ENCODE measurements around the gene TEF. TPM values are rescaled to one million over a fixed set of nuclear protein-coding genes. Genes with fewer than 3 reads are reported as not detected.

Gene TEF
- total RNA-seq, 3 donors from 2014 or later (not counting 1 experiment from before 2014, with no cell fraction given) = 2.7 to 5.5 (median 3.0) TPM

DNA sequence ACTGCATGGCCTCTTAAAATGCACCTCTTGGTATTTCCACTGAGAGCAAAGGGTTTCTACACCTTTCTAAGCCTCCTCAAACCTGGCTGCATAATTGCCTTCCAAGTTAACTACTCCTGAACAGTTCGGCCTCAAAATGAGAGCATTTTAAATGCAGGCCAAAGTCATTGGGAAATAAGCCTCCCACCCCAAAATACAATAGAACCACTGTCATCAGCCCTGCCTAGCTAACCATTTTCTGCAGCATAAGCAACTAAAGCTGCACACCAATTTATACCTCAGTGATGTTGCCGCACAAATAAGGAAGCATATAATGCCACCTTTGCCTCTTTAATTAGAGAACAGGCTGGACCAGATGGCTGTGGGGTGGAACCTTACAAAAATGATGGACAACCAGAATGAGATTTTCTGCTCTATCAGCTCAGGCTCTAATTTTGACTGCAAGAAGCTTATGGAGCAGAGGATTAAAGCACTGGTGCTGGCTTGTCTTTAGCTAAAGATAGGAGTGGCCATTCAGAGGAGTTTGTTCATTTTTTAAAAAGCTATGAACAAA is 60.6 kb downstream of the TEF start:
- Histone ChIP-seq H3K4me3 (ENCODE audit: low read length) (no peak overlapping the region), H3K9me3 (ENCODE audit: control insufficient read depth, insufficient read depth, low read length) (no peaks in the 10 kb centered on the region), H3K36me3 (ENCODE audit: control insufficient read depth, insufficient read depth, low read length) (peaks cover 8% of the 10 kb centered on the region), H3K27ac (ENCODE audit: low read length) (no peak overlapping the region), H3K4me1 (ENCODE audit: control insufficient read depth, insufficient read depth, low read length) (peaks cover 29% of the 10 kb centered on the region), H3K27me3 (ENCODE audit: control insufficient read depth, insufficient read depth, low read length) (no peaks in the 10 kb centered on the region)
- no peaks in the 10 kb centered on the region for H3K27me3 Mint-ChIP-seq (ENCODE audit: low read depth in 2 of 2)
- WGBS (ENCODE audit: insufficient coverage) = 95% methylated on average over 2 of the region's 2 CpGs
- TF ChIP-seq, protein P1, sequence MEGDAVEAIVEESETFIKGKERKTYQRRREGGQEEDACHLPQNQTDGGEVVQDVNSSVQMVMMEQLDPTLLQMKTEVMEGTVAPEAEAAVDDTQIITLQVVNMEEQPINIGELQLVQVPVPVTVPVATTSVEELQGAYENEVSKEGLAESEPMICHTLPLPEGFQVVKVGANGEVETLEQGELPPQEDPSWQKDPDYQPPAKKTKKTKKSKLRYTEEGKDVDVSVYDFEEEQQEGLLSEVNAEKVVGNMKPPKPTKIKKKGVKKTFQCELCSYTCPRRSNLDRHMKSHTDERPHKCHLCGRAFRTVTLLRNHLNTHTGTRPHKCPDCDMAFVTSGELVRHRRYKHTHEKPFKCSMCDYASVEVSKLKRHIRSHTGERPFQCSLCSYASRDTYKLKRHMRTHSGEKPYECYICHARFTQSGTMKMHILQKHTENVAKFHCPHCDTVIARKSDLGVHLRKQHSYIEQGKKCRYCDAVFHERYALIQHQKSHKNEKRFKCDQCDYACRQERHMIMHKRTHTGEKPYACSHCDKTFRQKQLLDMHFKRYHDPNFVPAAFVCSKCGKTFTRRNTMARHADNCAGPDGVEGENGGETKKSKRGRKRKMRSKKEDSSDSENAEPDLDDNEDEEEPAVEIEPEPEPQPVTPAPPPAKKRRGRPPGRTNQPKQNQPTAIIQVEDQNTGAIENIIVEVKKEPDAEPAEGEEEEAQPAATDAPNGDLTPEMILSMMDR (IDR thresholded peaks at IDR 0.05) = no peak
- intact Hi-C loops (cut with micrococcal nuclease) = no loop called here
- H3K27ac Mint-ChIP-seq = peak overlapping the region; percentile 36 to 69
- peaks cover 25 to 43% of the 10 kb centered on the region in 2 donors for H3K4me1 Mint-ChIP-seq
- no peak for DNase-seq
- ATAC-seq = no peak
- no peaks in the 10 kb centered on the region for H3K9me3 Mint-ChIP-seq
- no peaks in the 10 kb centered on the region for H3K36me3 Mint-ChIP-seq
- peak overlapping the region; percentile 76 for H3K4me3 Mint-ChIP-seq

DNA sequence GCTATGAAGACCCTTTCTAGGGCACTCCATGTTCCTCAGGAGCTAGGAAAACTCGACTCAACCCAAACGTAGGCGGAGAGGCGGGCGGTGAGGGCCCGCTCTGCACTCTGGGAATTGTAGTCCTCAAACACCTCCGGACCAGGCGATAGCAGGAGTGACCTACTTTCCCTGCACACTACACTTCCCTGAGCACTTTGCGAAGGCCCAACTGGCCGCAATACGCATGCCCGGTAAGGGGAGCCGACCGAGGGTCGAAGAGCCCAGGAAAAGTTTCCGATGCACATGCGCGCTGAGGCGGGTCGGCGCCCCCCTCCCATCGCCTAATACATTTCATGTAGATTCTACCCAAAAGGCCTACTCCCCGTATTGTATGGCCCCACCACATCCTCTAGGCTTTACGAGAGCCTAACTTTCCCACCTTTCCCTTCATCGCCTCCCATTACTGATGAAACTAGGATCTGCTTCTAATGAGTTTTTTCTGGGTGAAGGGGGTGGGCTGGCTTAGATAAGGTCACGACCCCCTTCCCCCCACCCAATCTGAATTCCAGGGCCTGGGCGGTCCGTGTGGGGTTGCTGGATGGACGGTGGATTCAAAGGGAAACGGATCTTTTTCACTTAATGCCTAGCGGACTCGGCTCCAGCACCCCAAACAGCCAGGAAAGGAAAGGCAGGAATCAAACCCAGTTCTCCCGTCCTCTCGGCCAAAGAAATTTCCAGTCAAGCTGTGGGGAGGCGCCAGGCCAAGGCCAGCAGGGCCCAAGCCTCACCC is 62.8 kb downstream of the TEF start:
- Mint-ChIP-seq H3K4me1 (peaks cover 35 to 54% of the 10 kb centered on the region in 2 donors), H3K9me3 (no peaks in the 10 kb centered on the region), H3K36me3 (no peaks in the 10 kb centered on the region), H3K27ac (peak overlapping the region; percentile 93 to 99), H3K27me3 (ENCODE audit: low read depth in 2 of 2) (no peaks in the 10 kb centered on the region), H3K4me3 (peak overlapping the region; percentile 93)
- Histone ChIP-seq H3K9me3 (ENCODE audit: control insufficient read depth, insufficient read depth, low read length) (no peaks in the 10 kb centered on the region), H3K36me3 (ENCODE audit: control insufficient read depth, insufficient read depth, low read length) (peaks cover 2% of the 10 kb centered on the region), H3K27me3 (ENCODE audit: control insufficient read depth, insufficient read depth, low read length) (no peaks in the 10 kb centered on the region), H3K27ac (ENCODE audit: low read length) (peak overlapping the region; percentile 100), H3K4me3 (ENCODE audit: low read length) (peak overlapping the region; percentile 91), H3K4me1 (ENCODE audit: control insufficient read depth, insufficient read depth, low read length) (peaks cover 31% of the 10 kb centered on the region)
- peak; percentile 60 to 91 for DNase-seq
- TF ChIP-seq, protein P1 (IDR thresholded peaks at IDR 0.05) = no peak
- ATAC-seq = peak; percentile 34 to 56 (median 55)
- under 1% methylated on average over 33 of the region's 35 CpGs for WGBS (ENCODE audit: insufficient coverage)
- intact Hi-C loops (cut with micrococcal nuclease) = loop anchor here (1.0 kb wide), 1 partner anchor 158 kb away; the partner anchor contains the start of gene RANGAP1

DNA sequence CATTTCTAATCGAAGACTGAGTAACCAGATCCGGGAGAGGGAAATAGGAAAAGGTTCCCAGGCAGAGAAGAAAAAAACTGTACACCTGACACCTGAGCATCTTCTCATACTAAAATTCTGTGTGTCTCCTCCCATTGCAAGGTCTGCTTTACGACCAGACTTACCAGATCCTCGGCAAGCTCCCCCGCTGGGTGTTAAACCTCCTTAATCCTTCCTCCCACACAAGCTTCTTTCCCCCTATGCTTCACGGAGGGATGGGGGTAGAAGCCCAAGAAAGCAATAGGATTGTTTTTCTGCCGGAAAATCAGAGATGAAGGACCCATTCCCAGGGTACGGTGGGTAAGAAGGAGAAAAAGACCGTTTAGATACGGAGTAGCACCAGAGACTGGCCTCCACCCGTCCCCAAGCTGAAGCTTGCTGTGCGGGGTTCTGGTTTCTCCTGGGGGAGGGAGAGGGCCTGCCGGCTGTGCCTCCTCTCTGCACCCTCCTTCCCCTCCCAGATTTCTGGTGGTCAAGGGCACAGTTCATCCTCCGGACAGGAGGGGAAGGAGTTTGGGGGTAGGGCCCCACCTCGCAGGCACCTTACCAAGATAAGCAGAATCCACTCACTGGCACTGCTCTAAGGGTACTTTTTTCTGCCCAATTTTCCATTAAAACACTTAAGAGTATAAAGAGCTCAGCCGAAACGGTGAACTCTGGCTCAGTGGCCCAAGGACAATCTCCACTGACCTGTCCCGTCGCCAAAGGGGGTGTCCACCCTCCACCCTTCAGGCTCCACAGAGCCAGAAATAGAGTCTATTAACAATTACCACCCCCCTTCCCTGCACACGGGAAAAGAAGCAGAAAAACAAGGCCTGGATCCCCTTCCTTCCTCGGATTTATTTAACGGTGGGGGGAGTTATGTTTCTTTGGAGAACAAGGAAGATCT is 63.7 kb downstream of the TEF start:
- peaks cover 35 to 54% of the 10 kb centered on the region in 2 donors for H3K4me1 Mint-ChIP-seq
- WGBS (ENCODE audit: insufficient coverage) = 0% methylated on average over 19 of the region's 22 CpGs

More for the DNA sequence above, 63.7 kb downstream of the TEF start:
- intact Hi-C loops (cut with micrococcal nuclease) = loop anchor here (2.0 kb wide), 1 partner anchor 41 kb away; no protein-coding TSS in a partner anchor
- Mint-ChIP-seq H3K27ac (peak overlapping the region; percentile 93 to 99), H3K9me3 (no peaks in the 10 kb centered on the region), H3K36me3 (no peaks in the 10 kb centered on the region), H3K27me3 (ENCODE audit: low read depth in 2 of 2) (no peaks in the 10 kb centered on the region), H3K4me3 (peak overlapping the region; percentile 93)
- ATAC-seq = no peak
- H3K27me3 ChIP-seq (ENCODE audit: control insufficient read depth, insufficient read depth, low read length) = no peaks in the 10 kb centered on the region
- H3K27ac ChIP-seq (ENCODE audit: low read length) = peak overlapping the region; percentile 100
- DNase-seq = peak in 1 of 2 donors; percentile 65
- peaks cover 31% of the 10 kb centered on the region for H3K4me1 ChIP-seq (ENCODE audit: control insufficient read depth, insufficient read depth, low read length)
- peak overlapping the region; percentile 91 for H3K4me3 ChIP-seq (ENCODE audit: low read length)
- TF ChIP-seq, protein P1 (IDR thresholded peaks at IDR 0.05) = no peak
- no peaks in the 10 kb centered on the region for H3K36me3 ChIP-seq (ENCODE audit: control insufficient read depth, insufficient read depth, low read length)
- no peaks in the 10 kb centered on the region for H3K9me3 ChIP-seq (ENCODE audit: control insufficient read depth, insufficient read depth, low read length)

Data from natural killer cell (primary cell).